Stimulated activated effector memory CD8-positive, alpha-beta T cell treated with anti-CD3 and anti-CD28 coated beads, Interleukin-12 subunit alpha, Interleukin-12 subunit beta, amount 100 ng/mL, for 72 hours (primary cell): ENCODE measurements around the gene TRIM67.

ENCODE experiments used
- ATAC-seq: fragments of 150-1000 bp; cut with Tn5 transposase; 2 replicates; pipeline ENCODE4 v1.10.0; 2021
- DNase-seq, 2 donors: peaks; one replicate each; pipeline ENCODE4 v3.0.0; 2021 to 2022; ENCODE audit warnings: low spot score in 2 of 2
- H3K27ac Mint-ChIP-seq: one replicate; pipeline ENCODE4 v1.8.0; 2022; ENCODE audit warnings: mild to moderate bottlenecking, mixed read lengths
- H3K36me3 Mint-ChIP-seq: one replicate; pipeline ENCODE4 v1.8.0; 2022; ENCODE audit warnings: mild to moderate bottlenecking, mixed read lengths
- H3K4me1 Mint-ChIP-seq: one replicate; pipeline ENCODE4 v1.8.0; 2022; ENCODE audit warnings: mixed read lengths
- H3K4me3 Mint-ChIP-seq: one replicate; pipeline ENCODE4 v1.8.0; 2022; ENCODE audit warnings: mild to moderate bottlenecking, mixed read lengths
- H3K9me3 Mint-ChIP-seq: one replicate; pipeline ENCODE4 v1.8.0; 2022; ENCODE audit warnings: mixed read lengths

The TRIM67 gene

GRCh38 chr1:231219422-231220401 lies 57.9 kb downstream of the TRIM67 start:
- Mint-ChIP-seq H3K36me3 (peaks cover 27% of the 10 kb centered on the region), H3K9me3 (no peaks in the 10 kb centered on the region), H3K4me1 (peaks cover 7% of the 10 kb centered on the region), H3K27ac (no peak overlapping the region), H3K4me3 (no peak overlapping the region)
- DNase-seq (no peak), ATAC-seq (no peak)

- peaks cover 38% of the 10 kb centered on the region for H3K36me3 Mint-ChIP-seq
- no peaks in the 10 kb centered on the region for H3K9me3 Mint-ChIP-seq
- DNase-seq (no peak), ATAC-seq (no peak)
- peaks cover 6% of the 10 kb centered on the region for H3K4me1 Mint-ChIP-seq
- H3K27ac Mint-ChIP-seq: no peak overlapping the region
- no peak overlapping the region for H3K4me3 Mint-ChIP-seq
Observed at GRCh38 chr1:231220801-231221200, 58.9 kb downstream of the TRIM67 start.

GRCh38 chr1:231226156-231226555 lies 64.3 kb downstream of the TRIM67 start:
- H3K9me3 Mint-ChIP-seq: no peaks in the 10 kb centered on the region

GRCh38 chr1:231231511-231231910 lies 69.7 kb downstream of the TRIM67 start:
- H3K4me1 Mint-ChIP-seq: peaks cover 28% of the 10 kb centered on the region
- ATAC-seq (no peak), DNase-seq (no peak)
- H3K4me3 Mint-ChIP-seq: no peak overlapping the region
- no peaks in the 10 kb centered on the region for H3K9me3 Mint-ChIP-seq
- H3K27ac Mint-ChIP-seq: no peak overlapping the region
- H3K36me3 Mint-ChIP-seq: peaks cover 32% of the 10 kb centered on the region

More at GRCh38 chr1:231226156-231226555, 64.3 kb downstream of the TRIM67 start:
- ATAC-seq (no peak), DNase-seq (no peak)
- Mint-ChIP-seq H3K36me3 (peaks cover 66% of the 10 kb centered on the region), H3K4me3 (no peak overlapping the region), H3K27ac (no peak overlapping the region), H3K4me1 (peaks cover 10% of the 10 kb centered on the region)

- no peak for DNase-seq
Observed at GRCh38 chr1:231232870-231233734, 71.2 kb downstream of the TRIM67 start.

GRCh38 chr1:231233735-231234417 lies 72.0 kb downstream of the TRIM67 start:
- Mint-ChIP-seq H3K36me3 (peaks cover 35% of the 10 kb centered on the region), H3K4me3 (no peak overlapping the region), H3K9me3 (no peaks in the 10 kb centered on the region), H3K4me1 (peaks cover 39% of the 10 kb centered on the region), H3K27ac (no peak overlapping the region)
- ATAC-seq (no peak), DNase-seq (no peak)

More at GRCh38 chr1:231232870-231233734, 71.2 kb downstream of the TRIM67 start:
- ATAC-seq: no peak
- Mint-ChIP-seq H3K9me3 (no peaks in the 10 kb centered on the region), H3K4me1 (peaks cover 39% of the 10 kb centered on the region), H3K27ac (no peak overlapping the region), H3K36me3 (peaks cover 32% of the 10 kb centered on the region), H3K4me3 (no peak overlapping the region)

GRCh38 chr1:231234506-231234905 lies 72.6 kb downstream of the TRIM67 start:
- H3K27ac Mint-ChIP-seq: no peak overlapping the region
- peaks cover 42% of the 10 kb centered on the region for H3K36me3 Mint-ChIP-seq
- ATAC-seq (no peak), DNase-seq (no peak)
- no peaks in the 10 kb centered on the region for H3K9me3 Mint-ChIP-seq
- peaks cover 39% of the 10 kb centered on the region for H3K4me1 Mint-ChIP-seq
- H3K4me3 Mint-ChIP-seq: no peak overlapping the region

- no peak for DNase-seq
- H3K4me1 Mint-ChIP-seq: peaks cover 39% of the 10 kb centered on the region
- no peak overlapping the region for H3K4me3 Mint-ChIP-seq
- no peak for ATAC-seq
- peaks cover 51% of the 10 kb centered on the region for H3K36me3 Mint-ChIP-seq
- H3K9me3 Mint-ChIP-seq: no peaks in the 10 kb centered on the region
- no peak overlapping the region for H3K27ac Mint-ChIP-seq
Observed at GRCh38 chr1:231235526-231236207, 73.8 kb downstream of the TRIM67 start.

GRCh38 chr1:231236208-231236591 lies 74.3 kb downstream of the TRIM67 start:
- DNase-seq: no peak
- H3K4me1 Mint-ChIP-seq: peaks cover 33% of the 10 kb centered on the region
- H3K4me3 Mint-ChIP-seq: no peak overlapping the region
- H3K27ac Mint-ChIP-seq: no peak overlapping the region
- ATAC-seq: no peak
- H3K36me3 Mint-ChIP-seq: peaks cover 57% of the 10 kb centered on the region
- no peaks in the 10 kb centered on the region for H3K9me3 Mint-ChIP-seq

GRCh38 chr1:231236938-231237337 lies 75.1 kb downstream of the TRIM67 start:
- peaks cover 61% of the 10 kb centered on the region for H3K36me3 Mint-ChIP-seq

GRCh38 chr1:231238298-231238697 lies 76.4 kb downstream of the TRIM67 start:
- no peak overlapping the region for H3K4me3 Mint-ChIP-seq
- peaks cover 35% of the 10 kb centered on the region for H3K4me1 Mint-ChIP-seq
- no peak for ATAC-seq
- no peak overlapping the region for H3K27ac Mint-ChIP-seq
- DNase-seq: no peak
- H3K9me3 Mint-ChIP-seq: no peaks in the 10 kb centered on the region
- H3K36me3 Mint-ChIP-seq: peaks cover 57% of the 10 kb centered on the region

More at GRCh38 chr1:231236938-231237337, 75.1 kb downstream of the TRIM67 start:
- Mint-ChIP-seq H3K4me3 (no peak overlapping the region), H3K9me3 (no peaks in the 10 kb centered on the region), H3K4me1 (peaks cover 33% of the 10 kb centered on the region), H3K27ac (no peak overlapping the region)
- ATAC-seq (no peak), DNase-seq (no peak)

- H3K9me3 Mint-ChIP-seq: no peaks in the 10 kb centered on the region
- peak; percentile 6 for ATAC-seq
- H3K36me3 Mint-ChIP-seq: peaks cover 62% of the 10 kb centered on the region
- H3K4me1 Mint-ChIP-seq: peaks cover 48% of the 10 kb centered on the region
- peak overlapping the region; percentile 98 for H3K27ac Mint-ChIP-seq
- DNase-seq: no peak
- H3K4me3 Mint-ChIP-seq: peak overlapping the region; percentile 95
Observed at GRCh38 chr1:231240531-231240882, 78.6 kb downstream of the TRIM67 start.

- Mint-ChIP-seq H3K4me1 (peaks cover 48% of the 10 kb centered on the region), H3K36me3 (peaks cover 59% of the 10 kb centered on the region), H3K9me3 (no peaks in the 10 kb centered on the region), H3K27ac (peak within 1 kb of the TSS; percentile 98), H3K4me3 (peak within 1 kb of the TSS; percentile 95)
- ATAC-seq (peak; percentile 99), DNase-seq (peak; percentile 89 to 96)
Observed at GRCh38 chr1:231240883-231241735, 79.3 kb downstream of the TRIM67 start, which contains the start of gene GNPAT. TSS of gene GNPAT (plus strand) at chr1:231241212. CDS start at chr1:231241379, 167 bp downstream.

GRCh38 chr1:231241750-231242149 lies 79.9 kb downstream of the TRIM67 start:
- DNase-seq (no peak), ATAC-seq (peak; percentile 22)
- no peaks in the 10 kb centered on the region for H3K9me3 Mint-ChIP-seq
- H3K4me3 Mint-ChIP-seq: peak overlapping the region; percentile 95
- H3K36me3 Mint-ChIP-seq: peaks cover 53% of the 10 kb centered on the region
- peaks cover 45% of the 10 kb centered on the region for H3K4me1 Mint-ChIP-seq
- H3K27ac Mint-ChIP-seq: peak overlapping the region; percentile 98
